Uterus (tissue), 2 donors: ENCODE data around the gene MARCKSL1.

ENCODE experiments used
- CTCF ChIP-seq, 4 experiments: fragments of 200-600 bp in 2 of 4; fragments of 450-650 bp in 2 of 4; sonication (generic) in 2 of 4; IDR thresholded peaks; one replicate each; pipeline ENCODE4 v1.5.1; 2016 to 2019; ENCODE audit warnings: antibody characterized with exemption in 4 of 4, mild to moderate bottlenecking in 2 of 4, moderate library complexity in 1 of 4
- POLR2A ChIP-seq, 2 donors: fragments of 450-650 bp; IDR thresholded peaks; one replicate each; pipeline ENCODE4 v1.6.1; 2016; ENCODE audit warnings: antibody characterized with exemption in 2 of 2, mild to moderate bottlenecking in 1 of 2, moderate library complexity in 1 of 2

GRCh38 chr1:32367912-32368635, 32.0 kb upstream of the MARCKSL1 start:
- TF ChIP-seq CTCF (IDR thresholded peaks at IDR 0.05) (no peak), POLR2A (IDR thresholded peaks at IDR 0.05) (no peak)
